Spleen (tissue), 11 donors: ENCODE measurements around the gene APOBEC3A. TPM values are rescaled to one million over a fixed set of nuclear protein-coding genes. Genes with fewer than 3 reads are reported as not detected.

Experiments used
- DNase-seq: peaks from one replicate; pipeline ENCODE4 v3.0.0-alpha.2; 2020
- H3K27ac ChIP-seq, 8 donors: fragments of 200-600 bp; sonication (generic) in 7 of 8; 1 replicate in 4 of 8; 2 replicates in 4 of 8; pipeline versions ENCODE4 v1.5.0 to v1.8.0; 2016 to 2021; ENCODE audit warnings: inconsistent platforms in 4 of 8, mild to moderate bottlenecking in 4 of 8, moderate library complexity in 1 of 8
- H3K27me3 ChIP-seq, 7 donors: fragments of 200-600 bp; sonication (generic) in 6 of 7; replicated peaks in 1 of 7; 1 replicate in 4 of 7; 2 replicates in 3 of 7; pipeline versions ENCODE4 v1.5.0 to v1.8.0; 2016 to 2021; ENCODE audit warnings: inconsistent platforms in 3 of 7, mild to moderate bottlenecking in 1 of 7
- H3K36me3 ChIP-seq, 6 donors: fragments of 200-600 bp; sonication (generic) in 5 of 6; 1 replicate in 4 of 6; 2 replicates in 2 of 6; pipeline versions ENCODE4 v1.5.0 to v1.8.0; 2016 to 2021; ENCODE audit warnings: inconsistent platforms in 2 of 6
- H3K4me1 ChIP-seq, 6 donors: fragments of 200-600 bp; sonication (generic) in 5 of 6; 1 replicate in 3 of 6; 2 replicates in 3 of 6; pipeline versions ENCODE4 v1.5.0 to v1.8.0; 2016 to 2021; ENCODE audit warnings: inconsistent platforms in 3 of 6
- H3K4me3 ChIP-seq, 8 donors: fragments of 200-600 bp; sonication (generic) in 7 of 8; 1 replicate in 4 of 8; 2 replicates in 4 of 8; pipeline versions ENCODE4 v1.5.0 to v1.8.0; 2016 to 2021; ENCODE audit warnings: inconsistent platforms in 4 of 8, mild to moderate bottlenecking in 4 of 8, moderate library complexity in 2 of 8
- H3K9me3 ChIP-seq, 8 donors: fragments of 200-600 bp; sonication (generic) in 7 of 8; 1 replicate in 4 of 8; 2 replicates in 4 of 8; pipeline versions ENCODE4 v1.5.0 to v1.8.0; 2016 to 2021; ENCODE audit warnings: inconsistent platforms in 4 of 8
- CTCF ChIP-seq, 11 experiments: fragments of 200-600 bp in 7 of 11; fragments of 450-650 bp in 4 of 11; sonication (generic) in 4 of 11; IDR thresholded peaks in 8 of 11; conservative IDR thresholded peaks in 3 of 11; 1 replicate in 7 of 11; 2 replicates in 4 of 11; pipeline versions ENCODE4 v1.4.0 to v1.8.0; 2016 to 2021; ENCODE audit warnings: antibody characterized with exemption in 11 of 11, inconsistent platforms in 4 of 11, mild to moderate bottlenecking in 1 of 11
- POLR2A ChIP-seq, 3 donors: fragments of 450-650 bp; IDR thresholded peaks; one replicate each; pipeline ENCODE4 v1.5.1; 2017; ENCODE audit warnings: antibody characterized with exemption in 3 of 3, mild to moderate bottlenecking in 1 of 3
- POLR2AphosphoS5 ChIP-seq, 3 donors: sonication (generic); formaldehyde crosslinking; IDR thresholded peaks; one replicate each; pipeline ENCODE4 v1.5.1; 2017; ENCODE audit warnings: antibody characterized with exemption in 3 of 3
- WGBS, 5 donors: extraction: QIAGEN DNeasy Blood & Tissue Kit in 3 of 5; methylation state at CpG; one replicate each; pipeline versions ENCODE4 v1.1.5 to v1.1.7; 2013 to 2018; 5-methylcytosine and 5-hydroxymethylcytosine counted together
- intact Hi-C: fragments of 100-400 bp; cut with DNase I; formaldehyde crosslinking; loops from one replicate; pipeline ENCODE4 v1.15.0; 2023; ENCODE audit warnings: low total_unique reads
- polyA plus RNA-seq, 3 donors: library from polyadenylated mRNA; stranded (reverse); fragments of 200-250 nt; gene quantifications; one replicate each; pipeline ENCODE4 v1.2.1, GENCODE V29; 2013
- total RNA-seq, 7 donors: library from RNA; depleted of rRNA in 3 of 7; stranded (reverse); fragments of >200 nt in 3 of 7; fragmentation: NEBNext Ultra II Directional in 4 of 7; extraction: Animal tissue kit (Norgen Biotek cat#: 25700) in 4 of 7; gene quantifications; one replicate each; pipeline versions ENCODE4 v1.1.0 to v1.2.1, GENCODE V29; 2016 to 2021
- donor health status: healthy with polysubstance abuse.
- donor health status: DM: no; HTN: no; CAD: no; lungs with moderate emphysema.
- donor health status: DM: no; HTN: no; CAD: no.
- donor health status: Bipolar disorder and iron deficiency.
- donor health status: healthy.
- donor health status: DM: no; HTN: no; CAD: no.
- donor health status: DM: yes; HTN: yes; CAD: no.

The APOBEC3A gene
- total and polyA plus RNA-seq, 10 donors: 1.2 to 163 (median 46.1) TPM

GRCh38 chr22:38936562-38936961 is 20.8 kb upstream of the APOBEC3A start:
- intact Hi-C loops: no loop called here
- peaks cover 0 to 10% (median 9%) of the 10 kb centered on the region in 6 donors for H3K4me1 ChIP-seq
- no peak overlapping the region for H3K4me3 ChIP-seq
- H3K9me3 ChIP-seq: no peaks in the 10 kb centered on the region
- no peak overlapping the region for H3K27ac ChIP-seq
- no peak for TF ChIP-seq POLR2AphosphoS5 (IDR thresholded peaks at IDR 0.05)
- WGBS, 5 donors: 81 to 91% (median 83%) methylated on average over 15 to 17 of the region's 17 CpGs
- H3K27me3 ChIP-seq: peaks cover 0 to 28% (median 0%) of the 10 kb centered on the region in 7 donors
- no peaks in the 10 kb centered on the region for H3K36me3 ChIP-seq
- DNase-seq: no peak

- Histone ChIP-seq H3K27ac (no peak overlapping the region), H3K4me3 (no peak overlapping the region), H3K4me1 (peaks cover 3 to 14% (median 14%) of the 10 kb centered on the region in 6 donors), H3K9me3 (no peaks in the 10 kb centered on the region), H3K27me3 (peaks cover 0 to 28% (median 0%) of the 10 kb centered on the region in 7 donors), H3K36me3 (no peaks in the 10 kb centered on the region)
- WGBS, 5 donors: 89 to 95% (median 93%) methylated on average over 3 to 4 of the region's 4 CpGs
- TF ChIP-seq CTCF (IDR thresholded peaks at IDR 0.05 in 8 of 11, conservative IDR thresholded peaks at IDR 0.05 in 3 of 11) (no peak), POLR2AphosphoS5 (IDR thresholded peaks at IDR 0.05) (no peak), POLR2A (IDR thresholded peaks at IDR 0.05) (no peak)
- intact Hi-C loops: no loop called here
- no peak for DNase-seq
These were observed 20.4 kb upstream of the APOBEC3A start for GRCh38 chr22:38937036-38937435.

GRCh38 chr22:38937541-38937940 is 19.9 kb upstream of the APOBEC3A start:
- no peak overlapping the region for H3K4me3 ChIP-seq
- intact Hi-C loops: no loop called here
- no peaks in the 10 kb centered on the region for H3K9me3 ChIP-seq
- H3K4me1 ChIP-seq: peaks cover 4 to 19% (median 19%) of the 10 kb centered on the region in 6 donors
- 82 to 95% (median 90%) methylated on average over 12 of the region's 12 CpGs for WGBS, 5 donors
- TF ChIP-seq POLR2AphosphoS5 (IDR thresholded peaks at IDR 0.05): no peak
- no peak for TF ChIP-seq POLR2A (IDR thresholded peaks at IDR 0.05)
- no peak for TF ChIP-seq CTCF (IDR thresholded peaks at IDR 0.05 in 8 of 11, conservative IDR thresholded peaks at IDR 0.05 in 3 of 11)
- no peak overlapping the region for H3K27ac ChIP-seq
- H3K36me3 ChIP-seq: no peaks in the 10 kb centered on the region
- DNase-seq: no peak
- peaks cover 0 to 30% (median 0%) of the 10 kb centered on the region in 7 donors for H3K27me3 ChIP-seq

- DNase-seq: no peak
- no peak overlapping the region for H3K4me3 ChIP-seq
- 86 to 91% (median 89%) methylated on average over 11 of the region's 11 CpGs for WGBS, 5 donors
- peaks cover 4 to 26% (median 25%) of the 10 kb centered on the region in 6 donors for H3K4me1 ChIP-seq
- H3K9me3 ChIP-seq: no peaks in the 10 kb centered on the region
- H3K27me3 ChIP-seq: peaks cover 0 to 33% (median 0%) of the 10 kb centered on the region in 7 donors
- TF ChIP-seq POLR2A (IDR thresholded peaks at IDR 0.05) (no peak), POLR2AphosphoS5 (IDR thresholded peaks at IDR 0.05) (no peak), CTCF (IDR thresholded peaks at IDR 0.05 in 8 of 11, conservative IDR thresholded peaks at IDR 0.05 in 3 of 11) (no peak)
- H3K36me3 ChIP-seq: no peaks in the 10 kb centered on the region
- H3K27ac ChIP-seq: no peak overlapping the region
- intact Hi-C loops: no loop called here
These were observed 19.2 kb upstream of the APOBEC3A start for GRCh38 chr22:38938221-38938620.

GRCh38 chr22:38938925-38939324 is 18.5 kb upstream of the APOBEC3A start:
- Histone ChIP-seq H3K4me3 (no peak overlapping the region), H3K36me3 (no peaks in the 10 kb centered on the region), H3K27me3 (peaks cover 0 to 30% (median 0%) of the 10 kb centered on the region in 7 donors), H3K4me1 (peaks cover 4 to 33% (median 31%) of the 10 kb centered on the region in 6 donors), H3K27ac (no peak overlapping the region), H3K9me3 (no peaks in the 10 kb centered on the region)
- TF ChIP-seq CTCF (IDR thresholded peaks at IDR 0.05 in 8 of 11, conservative IDR thresholded peaks at IDR 0.05 in 3 of 11) (no peak), POLR2A (IDR thresholded peaks at IDR 0.05) (no peak), POLR2AphosphoS5 (IDR thresholded peaks at IDR 0.05) (no peak)
- intact Hi-C loops: no loop called here
- 81 to 90% (median 87%) methylated on average over 7 of the region's 7 CpGs for WGBS, 5 donors
- DNase-seq: no peak
